CD1c-positive myeloid dendritic cell (primary cell): ENCODE data around the gene BDKRB1.

Experiments used
- DNase-seq: peaks from one replicate; pipeline ENCODE4 v3.0.0-alpha.2; 2016; ENCODE audit errors: extremely low spot score

BDKRB1 gene

DNA sequence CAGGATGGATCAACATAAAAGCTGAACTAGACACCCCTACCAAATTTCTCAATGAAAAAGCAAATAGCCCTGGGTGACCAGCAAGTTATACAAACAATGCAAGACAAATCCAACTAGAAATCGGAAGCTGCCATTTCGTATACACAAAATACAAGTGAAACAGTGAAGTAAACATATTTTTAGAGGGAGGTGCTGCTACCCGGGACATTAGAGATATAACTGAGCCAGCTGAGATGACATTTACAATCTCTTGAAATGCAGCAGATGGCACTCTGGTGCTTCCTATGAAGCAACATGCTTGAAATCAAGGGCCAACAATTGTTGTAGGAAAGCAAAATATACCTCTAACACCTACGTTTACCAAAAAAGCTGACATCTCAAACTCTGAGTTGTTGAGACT, 25.5 kb downstream of the BDKRB1 start:
- DNase-seq: no peak

DNA sequence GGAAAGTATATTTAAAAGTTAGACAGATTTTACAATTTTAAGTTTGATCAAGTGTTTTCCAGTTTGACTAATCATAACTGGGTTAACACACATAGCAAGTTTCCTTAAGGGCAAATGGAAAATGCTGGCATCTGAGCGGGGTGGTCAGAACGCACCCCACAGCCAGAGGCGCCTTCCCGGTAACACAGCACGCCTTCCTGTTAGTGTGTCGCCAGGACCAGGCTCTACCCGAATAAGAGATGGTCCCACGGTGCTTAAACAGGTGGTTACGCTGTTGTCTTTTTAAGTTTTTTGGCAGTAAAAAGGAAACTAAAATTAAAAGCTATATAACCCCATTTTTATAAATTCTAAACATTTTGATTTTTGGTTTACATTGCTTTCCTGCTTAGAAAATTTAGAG, 28.0 kb downstream of the BDKRB1 start:
- no peak for DNase-seq

DNA sequence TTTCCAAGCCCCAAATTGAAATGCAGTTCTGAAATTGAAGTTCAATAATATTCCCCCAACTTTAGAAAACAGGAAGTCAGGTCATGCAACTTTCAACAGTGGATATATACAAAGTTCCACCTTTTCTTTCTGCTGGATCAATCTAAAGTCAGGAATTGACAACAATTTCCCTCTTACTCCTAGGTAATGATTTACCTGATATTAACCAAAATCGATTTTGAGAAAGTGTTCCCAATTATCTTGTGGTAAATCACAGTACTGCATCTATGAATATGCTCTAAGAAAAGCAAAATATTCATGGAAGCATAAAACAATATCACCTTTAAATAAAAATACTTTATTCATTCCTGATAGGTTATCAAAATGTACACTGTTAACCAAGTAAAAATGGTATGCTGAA, 28.4 kb downstream of the BDKRB1 start:
- DNase-seq: no peak

- no peak for DNase-seq
Measured at GRCh38 chr14:96285667-96286066, 29.7 kb downstream of the BDKRB1 start.

DNA sequence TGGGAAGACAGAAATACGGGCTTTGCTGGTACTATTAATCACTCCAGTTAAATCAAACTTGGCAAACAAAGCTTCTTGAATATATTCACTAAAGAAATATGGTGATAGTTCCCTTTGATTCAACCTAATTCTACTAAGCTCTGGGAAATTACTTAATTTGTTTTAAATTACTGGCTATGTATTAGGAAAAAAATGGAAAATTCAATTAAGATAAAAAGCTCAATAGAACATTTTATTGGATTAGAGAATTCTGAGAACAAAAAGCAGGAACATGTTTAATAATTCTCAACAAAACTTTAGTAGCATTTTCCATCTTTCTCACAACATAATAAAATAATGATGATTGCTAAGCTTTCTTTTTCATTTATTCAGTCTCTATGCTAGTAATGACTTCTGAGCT, 30.2 kb downstream of the BDKRB1 start:
- no peak for DNase-seq

DNA sequence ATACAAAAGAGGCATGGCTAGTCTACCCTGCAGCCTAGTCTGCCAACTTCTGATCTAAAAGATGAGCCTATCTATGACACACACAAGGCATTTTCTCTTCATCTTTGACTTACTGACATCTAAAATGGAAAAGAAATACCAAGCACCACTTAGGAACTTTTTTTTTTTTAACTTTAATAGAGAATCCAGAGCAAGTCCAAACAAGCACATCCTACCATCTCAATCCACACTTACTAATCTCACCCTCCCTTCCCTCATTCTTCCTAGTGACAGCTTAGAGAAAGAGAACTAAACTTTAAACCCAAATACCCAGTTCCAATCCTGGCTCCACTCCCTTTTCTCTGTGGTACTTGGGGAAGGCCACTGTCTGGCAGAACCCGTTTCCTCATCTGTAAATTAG, 31.8 kb downstream of the BDKRB1 start:
- DNase-seq: no peak

DNA sequence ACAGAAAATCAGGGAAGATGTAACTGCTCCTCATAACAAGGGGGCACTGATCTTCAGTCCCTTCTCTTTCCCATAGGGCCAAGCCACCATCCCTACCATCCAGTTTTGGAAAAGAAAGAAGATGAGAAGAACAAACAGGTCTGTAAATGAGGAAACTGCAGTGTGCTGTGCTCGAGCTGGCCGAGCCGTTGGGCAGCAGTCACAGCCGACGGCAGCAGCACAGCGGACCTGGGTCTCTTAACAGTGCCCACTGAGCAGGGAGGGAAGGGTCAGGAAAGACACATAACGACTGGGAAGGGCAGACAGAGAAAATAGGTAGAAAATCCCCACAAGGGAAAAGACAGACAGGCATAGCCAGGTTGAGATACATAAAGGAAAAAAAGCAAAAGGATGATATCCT, 38.2 kb downstream of the BDKRB1 start:
- DNase-seq: no peak

DNA sequence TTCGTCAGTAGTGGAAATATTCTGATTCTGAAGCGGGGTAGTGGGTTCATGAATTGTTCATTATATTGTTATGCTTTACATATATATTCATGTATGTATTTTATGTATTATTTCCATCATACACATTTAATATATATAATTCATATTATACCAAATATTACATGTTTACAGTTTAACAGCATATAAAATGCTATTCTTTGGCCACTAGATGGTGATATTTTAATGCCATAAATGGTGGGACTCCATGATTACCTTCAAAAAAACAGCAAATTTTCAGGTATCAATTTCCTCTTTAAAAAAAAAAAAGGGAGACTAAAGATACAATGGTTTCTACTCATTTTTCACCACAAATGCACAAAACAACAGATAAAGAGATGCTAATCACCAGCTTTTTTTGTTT, 41.0 kb downstream of the BDKRB1 start:
- DNase-seq: peak; percentile 27

GRCh38 chr14:96297997-96298515, 42.0 kb downstream of the BDKRB1 start:
- DNase-seq: no peak

DNA sequence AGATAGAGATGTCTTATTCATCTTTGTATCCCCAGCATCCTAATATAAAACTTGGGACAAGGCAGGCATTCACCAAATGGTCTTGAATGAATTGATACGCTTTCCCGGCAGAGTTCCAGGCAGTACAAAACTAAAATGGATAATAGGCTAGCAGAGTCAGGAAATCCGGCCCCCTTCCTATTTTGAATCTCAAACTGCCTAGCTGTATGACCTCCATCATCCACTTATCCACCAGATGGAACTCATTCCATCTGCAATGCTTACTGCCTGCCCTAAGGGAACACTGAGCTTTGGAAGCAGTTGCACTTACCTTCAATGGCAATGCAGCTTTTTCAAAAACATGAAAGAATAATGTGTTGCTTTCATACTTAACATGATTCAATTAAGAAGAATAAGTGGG, 43.4 kb downstream of the BDKRB1 start:
- no peak for DNase-seq

DNA sequence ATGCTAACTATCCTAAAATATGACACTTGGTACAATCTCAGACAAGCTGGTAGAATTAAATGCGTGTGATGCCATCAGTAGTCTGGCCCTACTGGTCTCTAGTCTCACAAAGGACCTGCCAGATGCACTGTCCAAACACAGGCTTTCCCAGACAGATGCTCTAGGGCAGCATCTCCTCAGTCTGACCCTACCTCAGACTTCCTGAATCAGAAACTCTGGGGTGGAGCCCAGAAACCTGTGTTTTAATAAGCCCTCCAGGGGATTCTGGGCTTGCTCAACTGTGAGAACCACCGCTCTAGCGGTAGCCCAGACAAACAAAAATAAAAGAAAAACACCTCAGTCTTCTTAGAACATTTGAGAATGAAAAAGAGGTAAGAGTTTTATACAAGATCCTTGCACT, 48.0 kb downstream of the BDKRB1 start:
- no peak for DNase-seq

DNA sequence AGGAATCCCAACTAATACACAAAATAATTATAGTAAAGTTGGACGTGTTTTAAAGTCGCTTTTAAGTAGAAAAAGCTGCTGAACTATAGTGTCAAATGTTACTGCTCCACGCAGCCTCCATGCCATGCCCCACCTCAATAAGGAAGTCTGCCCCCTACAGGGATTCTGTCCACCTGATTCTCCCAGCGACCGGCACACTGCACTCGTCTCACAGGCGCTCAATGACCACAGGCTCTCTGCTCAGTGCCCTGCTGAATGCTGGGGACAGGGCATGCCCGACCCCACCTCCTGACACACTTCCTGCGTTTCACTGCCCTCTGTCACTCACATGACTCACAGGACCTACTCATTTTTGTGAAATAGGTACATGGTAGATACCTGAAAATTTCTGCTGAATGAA, 48.9 kb downstream of the BDKRB1 start:
- no peak for DNase-seq

DNA sequence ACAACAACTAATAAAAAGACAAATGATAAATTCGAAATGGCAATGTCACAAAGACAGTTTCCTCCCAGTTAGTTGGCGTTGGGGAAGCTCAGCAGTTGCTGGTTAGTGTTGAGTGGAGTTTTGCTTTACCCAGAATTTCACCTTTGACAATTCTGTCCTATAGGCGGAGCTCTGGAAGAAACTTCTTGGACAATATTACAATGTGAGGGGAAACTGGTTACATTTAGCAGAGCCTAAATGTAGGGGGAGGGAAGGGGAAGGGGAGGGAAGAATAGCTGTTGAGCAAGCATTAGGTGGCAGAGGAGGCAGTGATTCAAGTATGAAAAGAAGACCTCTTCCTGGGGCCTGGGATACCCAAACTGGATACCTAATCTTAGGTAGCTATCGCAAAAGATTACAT, 51.4 kb downstream of the BDKRB1 start:
- no peak for DNase-seq

DNA sequence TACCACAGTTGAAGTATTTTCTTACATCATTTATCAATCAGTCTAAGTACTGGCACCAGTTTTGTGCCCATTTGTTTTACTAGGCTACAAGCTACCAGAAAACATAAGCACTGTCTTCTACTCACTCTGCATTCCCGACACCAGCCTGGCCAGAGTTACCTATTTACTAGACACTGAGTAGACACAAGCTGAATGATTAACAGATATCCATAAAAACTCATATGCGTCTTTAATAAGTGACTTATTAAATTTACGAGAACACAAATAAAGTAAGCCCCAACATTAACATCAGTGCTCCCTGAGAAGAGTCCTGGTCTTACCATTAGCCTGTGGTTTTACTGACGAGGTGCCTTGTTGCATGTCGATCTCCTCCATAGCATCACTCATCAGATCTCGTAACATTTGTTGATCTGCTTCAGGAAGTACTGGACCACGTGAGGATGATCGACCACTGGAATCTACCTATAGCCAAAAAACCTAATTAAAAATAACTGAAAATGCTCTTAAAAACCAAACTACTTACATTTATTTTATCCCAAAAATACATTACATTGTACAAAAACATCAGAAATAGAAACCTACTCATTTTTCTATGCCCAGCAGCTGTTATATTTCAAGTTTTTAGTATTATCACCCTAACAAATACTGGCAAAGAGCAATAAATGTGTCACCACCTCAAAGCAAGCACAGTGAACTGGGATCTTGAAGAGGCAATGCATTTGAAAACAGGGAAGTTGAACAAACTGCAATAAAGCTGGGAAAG, 53.3 kb downstream of the BDKRB1 start:
- no peak for DNase-seq

DNA sequence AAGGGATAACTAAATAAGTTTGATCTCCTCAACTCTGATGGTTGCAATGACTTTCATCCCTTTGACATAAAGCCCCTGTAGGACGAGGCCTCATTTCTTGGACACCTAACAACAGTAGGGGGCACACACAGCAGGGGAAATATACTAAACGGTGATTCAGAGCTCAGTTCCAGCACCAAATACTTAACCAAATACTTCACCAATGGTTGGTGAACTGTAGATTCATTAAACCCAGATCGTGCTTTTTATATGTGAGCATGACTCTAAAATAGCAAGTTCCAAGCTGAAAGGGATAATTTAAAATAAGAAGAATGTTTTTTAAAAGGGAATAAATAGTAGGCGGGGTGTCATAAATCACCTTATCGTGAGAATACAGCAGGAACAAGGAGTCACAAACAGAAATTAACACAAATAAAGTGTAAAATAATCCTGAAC, 53.9 kb downstream of the BDKRB1 start:
- DNase-seq: no peak

DNA sequence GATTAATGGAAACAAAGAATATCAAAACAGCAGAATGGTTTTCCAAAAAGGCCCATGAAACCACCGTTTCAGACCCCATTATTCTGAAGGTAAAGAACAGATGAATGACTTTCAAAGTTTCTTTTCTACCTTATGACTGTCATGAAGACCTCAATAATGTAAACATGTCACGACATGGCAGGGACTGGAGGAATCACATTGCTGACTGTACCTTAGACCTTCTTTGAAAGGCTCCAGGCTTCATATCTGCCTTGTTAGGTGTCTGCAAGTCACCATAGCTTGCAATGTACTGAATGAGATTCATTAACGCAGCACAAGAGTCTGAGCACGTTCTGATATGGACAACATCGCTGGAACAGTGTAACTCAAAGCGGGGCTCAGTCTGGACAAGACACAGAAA, 54.9 kb downstream of the BDKRB1 start:
- DNase-seq: no peak
